MM.1S (cell line): Measurements from ENCODE around the gene IFT122.

Experiments
- DNase-seq: peaks from one replicate; pipeline ENCODE4 v3.0.0-alpha.2; 2015
- H2AFZ ChIP-seq: fragments of 300-600 bp; sonication (generic); 2 replicates; pipeline ENCODE4 v1.6.0; 2016; ENCODE audit warnings: antibody characterized with exemption, low read length
- H3F3A ChIP-seq: fragments of 300-600 bp; sonication (generic); 2 replicates; pipeline ENCODE4 v1.6.1; 2016; ENCODE audit warnings: mild to moderate bottlenecking, antibody characterized with exemption, low read length, moderate library complexity, mixed read lengths; ENCODE audit not compliant: insufficient read depth
- H3K27ac ChIP-seq: fragments of 300-600 bp; sonication (generic); 2 replicates; pipeline ENCODE4 v1.5.1; 2016; ENCODE audit warnings: mild to moderate bottlenecking, low read length
- H3K27me3 ChIP-seq: fragments of 300-600 bp; sonication (generic); replicated peaks from 2 replicates; pipeline ENCODE4 v1.6.0; 2016; ENCODE audit warnings: low read length; ENCODE audit not compliant: insufficient read depth
- H3K36me3 ChIP-seq: fragments of 300-600 bp; sonication (generic); replicated peaks from 2 replicates; pipeline ENCODE4 v1.6.1; 2016; ENCODE audit warnings: mild to moderate bottlenecking, low read length, mixed read lengths; ENCODE audit not compliant: insufficient read depth
- H3K4me1 ChIP-seq: fragments of 300-600 bp; sonication (generic); 2 replicates; pipeline ENCODE4 v1.6.1; 2016; ENCODE audit warnings: low read length, mixed read lengths
- H3K4me2 ChIP-seq: fragments of 300-600 bp; sonication (generic); 2 replicates; pipeline ENCODE4 v1.6.0; 2016; ENCODE audit warnings: low read depth, low read length
- H3K4me3 ChIP-seq: fragments of 300-600 bp; sonication (generic); 2 replicates; pipeline ENCODE4 v1.5.1; 2016; ENCODE audit warnings: low read length, mixed read lengths
- H3K79me2 ChIP-seq: fragments of 300-600 bp; sonication (generic); 2 replicates; pipeline ENCODE4 v1.6.1; 2016; ENCODE audit warnings: mixed run types, low read length, mixed read lengths
- H3K9ac ChIP-seq: fragments of 300-600 bp; sonication (generic); 2 replicates; pipeline ENCODE4 v1.6.1; 2016; ENCODE audit warnings: low read length, mixed read lengths
- H3K9me2 ChIP-seq: fragments of 300-600 bp; sonication (generic); replicated peaks from 2 replicates; pipeline ENCODE4 v1.6.1; 2016; ENCODE audit warnings: mild to moderate bottlenecking, low read length, mixed read lengths; ENCODE audit not compliant: insufficient read depth
- H3K9me3 ChIP-seq: fragments of 300-600 bp; sonication (generic); replicated peaks from 2 replicates; pipeline ENCODE4 v1.6.1; 2016; ENCODE audit warnings: mild to moderate bottlenecking, low read length, mixed read lengths; ENCODE audit not compliant: insufficient read depth
- H4K20me1 ChIP-seq: fragments of 300-600 bp; sonication (generic); 2 replicates; pipeline ENCODE4 v1.6.1; 2016; ENCODE audit warnings: mild to moderate bottlenecking, low read length, moderate library complexity, mixed read lengths; ENCODE audit not compliant: insufficient read depth
- CTCF ChIP-seq: fragments of 300-600 bp; sonication (generic); IDR thresholded peaks from 2 replicates; pipeline ENCODE4 v1.5.1; 2016; ENCODE audit warnings: antibody characterized with exemption, low read length, mixed read lengths
- EZH2 ChIP-seq: fragments of 300-600 bp; sonication (generic); optimal IDR thresholded peaks from 2 replicates; pipeline ENCODE3; 2017; ENCODE audit warnings: low read depth, mild to moderate bottlenecking, antibody characterized with exemption, low read length, mixed read lengths
- EZH2phosphoT487 ChIP-seq: fragments of 300-600 bp; sonication (generic); IDR thresholded peaks from 2 replicates; pipeline ENCODE4 v1.6.1; 2018; ENCODE audit warnings: antibody characterized with exemption, low read length

IFT122 gene

DNA sequence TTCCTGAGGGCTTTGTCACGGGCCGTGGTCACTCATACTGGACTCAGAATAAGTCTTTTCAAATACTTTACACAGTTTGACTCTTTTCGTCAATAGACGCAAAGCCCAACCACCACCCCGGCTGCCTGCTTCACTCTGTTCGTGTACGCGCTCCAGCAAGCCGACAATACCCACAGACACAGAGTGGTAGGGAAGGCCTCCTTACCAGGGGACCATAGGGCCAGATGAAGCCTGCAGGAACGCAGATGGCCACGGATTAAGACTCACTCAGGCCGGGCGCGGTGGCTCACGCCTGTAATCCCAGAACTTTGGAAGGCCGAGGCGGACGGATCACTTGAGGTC, 41.2 kb upstream of the IFT122 start:
- Histone ChIP-seq H3F3A (no peaks in the 10 kb centered on the region), H3K4me1 (peaks cover 5% of the 10 kb centered on the region; the same call in 1 of the 2 replicates), H3K79me2 (peaks cover 49% of the 10 kb centered on the region), H3K9me2 (no peaks in the 10 kb centered on the region), H2AFZ (peak overlapping the region; percentile 55), H3K9ac (peak overlapping the region; percentile 80), H3K27ac (no peak overlapping the region; the same call in 1 of the 2 replicates), H3K27me3 (no peaks in the 10 kb centered on the region), H3K4me2 (peak overlapping the region; percentile 81), H4K20me1 (no peaks in the 10 kb centered on the region), H3K36me3 (no peaks in the 10 kb centered on the region), H3K9me3 (no peaks in the 10 kb centered on the region), H3K4me3 (peak overlapping the region; percentile 68)
- TF ChIP-seq CTCF: no peak
- TF ChIP-seq EZH2: no peak
- TF ChIP-seq EZH2phosphoT487: no peak
- DNase-seq: no peak

- Histone ChIP-seq H3K4me3 (peak overlapping the region; percentile 68), H3K27ac (peak overlapping the region; percentile 40; the same call in 1 of the 2 replicates), H2AFZ (peak overlapping the region; percentile 55), H3K9me2 (no peaks in the 10 kb centered on the region), H3K36me3 (no peaks in the 10 kb centered on the region), H3K9ac (peak overlapping the region; percentile 80), H4K20me1 (no peaks in the 10 kb centered on the region), H3K4me1 (peaks cover 5% of the 10 kb centered on the region; the same call in 1 of the 2 replicates), H3K4me2 (peak overlapping the region; percentile 81), H3K27me3 (no peaks in the 10 kb centered on the region), H3K79me2 (peaks cover 49% of the 10 kb centered on the region), H3K9me3 (no peaks in the 10 kb centered on the region), H3F3A (no peaks in the 10 kb centered on the region)
- DNase-seq: peak; percentile 92
- TF ChIP-seq EZH2 (no peak), CTCF (peak; percentile 84), EZH2phosphoT487 (no peak)
These were observed 40.7 kb upstream of the IFT122 start for GRCh38 chr3:129399145-129399894.

DNA sequence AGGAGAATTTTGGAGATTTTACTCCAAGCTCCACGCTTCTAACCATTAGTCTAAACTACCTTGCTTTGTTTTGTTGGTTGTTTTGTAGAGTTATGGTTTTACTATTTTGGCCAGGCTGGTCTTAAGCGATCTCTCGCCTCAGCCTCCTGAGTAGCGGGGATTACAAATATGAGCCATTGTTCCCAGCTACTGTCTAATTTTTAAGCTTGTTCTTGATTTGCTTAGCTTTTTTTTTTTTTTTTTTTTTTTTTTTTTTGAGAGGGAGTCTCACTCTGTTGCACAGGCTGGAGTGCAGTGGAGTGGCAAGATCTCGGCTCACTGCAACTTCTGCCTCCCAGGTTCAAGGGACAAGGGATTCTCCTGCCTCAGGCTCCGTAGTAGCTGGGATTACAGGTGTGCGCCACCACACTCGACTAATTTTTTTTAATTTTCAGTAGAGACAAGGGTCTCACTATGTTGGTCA, 40.1 kb upstream of the IFT122 start:
- no peaks in the 10 kb centered on the region for H3K27me3 ChIP-seq
- peak overlapping the region; percentile 68 for H3K4me3 ChIP-seq
- H4K20me1 ChIP-seq: no peaks in the 10 kb centered on the region
- H3K27ac ChIP-seq: no peak overlapping the region
- no peaks in the 10 kb centered on the region for H3K36me3 ChIP-seq
- H2AFZ ChIP-seq: peak overlapping the region; percentile 55
- H3K9ac ChIP-seq: peak overlapping the region; percentile 80; the same call in 1 of the 2 replicates
- DNase-seq: no peak
- H3K79me2 ChIP-seq: peaks cover 43% of the 10 kb centered on the region
- no peaks in the 10 kb centered on the region for H3F3A ChIP-seq
- H3K4me2 ChIP-seq: peak overlapping the region; percentile 81
- peaks cover 5% of the 10 kb centered on the region; the same call in 1 of the 2 replicates for H3K4me1 ChIP-seq
- no peaks in the 10 kb centered on the region for H3K9me2 ChIP-seq
- no peak for TF ChIP-seq CTCF
- no peak for TF ChIP-seq EZH2phosphoT487
- TF ChIP-seq EZH2: no peak
- no peaks in the 10 kb centered on the region for H3K9me3 ChIP-seq
